K562 (cell line): Measurements from ENCODE around the gene LRRC4C. TPM values are rescaled to one million over a fixed set of nuclear protein-coding genes. Genes with fewer than 3 reads are reported as not detected.

ENCODE experiments used
- ATAC-seq: fragments of 200-7000 bp; cut with Tn5 transposase; 3 replicates; pipeline ENCODE4 v1.9.1; 2020; ENCODE audit warnings: moderate library complexity
- BruUV-seq: library from RNA; stranded (reverse); fragments of 400-500 nt; replicated peaks from 2 replicates; lab custom pipeline; 2021; lab: Mats Ljungman, UMichigan
- CTCF ChIA-PET: fragments of 300-600 bp; formaldehyde crosslinking; extraction: SDS; loops from one replicate; lab custom pipeline; 2021; ENCODE audit warnings: low intra/inter-chr PET ratio; lab: Yijun Ruan, JAX
- POLR2A ChIA-PET: fragments of 300-600, 350-650 bp; sonication (Branson Sonifier 250); formaldehyde crosslinking; extraction: SDS; loops from one replicate; lab custom pipeline; 2021; ENCODE audit warnings: antibody characterized with exemption, inconsistent platforms; lab: Yijun Ruan, JAX
- DNase-seq, 4 experiments: peaks; one replicate each; pipeline versions ENCODE4 v3.0.0 to v3.0.0-alpha.2; 2011 to 2018; ENCODE audit warnings: low spot score in 3 of 4, mixed read lengths in 3 of 4; ENCODE audit errors: extremely low read depth in 1 of 4
- FAIRE-seq: peaks from 2 replicates; lab custom pipeline; 2011; peaks lifted over from hg19 to GRCh38; lab: Jason Lieb, UNC
- H2AFZ ChIP-seq: 2 replicates; pipeline ENCODE4 v1.6.0; 2011; ENCODE audit warnings: low read depth, low read length, control low read depth, inconsistent platforms
- H3K27ac ChIP-seq: fragments of 200-600 bp; 3 replicates; pipeline ENCODE4 v1.8.0; 2011; ENCODE audit warnings: low read depth, mild to moderate bottlenecking, control low read depth, inconsistent platforms, low read length, moderate library complexity, mixed read lengths; ENCODE audit errors: extremely low read depth
- H3K27me3 ChIP-seq, 2 experiments: fragments of 300-600 bp in 1 of 2; 2 replicates in 1 of 2; 3 replicates in 1 of 2; pipeline versions ENCODE4 v1.6.0 to v1.8.0; 2011; ENCODE audit warnings: inconsistent platforms in 2 of 2, low read length in 2 of 2, mild to moderate bottlenecking in 1 of 2, mixed read lengths in 1 of 2, moderate library complexity in 1 of 2; ENCODE audit not compliant: control insufficient read depth in 2 of 2, insufficient read depth in 2 of 2
- H3K36me3 ChIP-seq: fragments of 300-600 bp; 3 replicates; pipeline ENCODE4 v1.8.0; 2011; ENCODE audit warnings: mild to moderate bottlenecking, low read length, inconsistent platforms; ENCODE audit not compliant: control insufficient read depth, insufficient read depth
- H3K4me1 ChIP-seq, 2 experiments: fragments of 200-600 bp in 1 of 2; replicated peaks in 1 of 2; 2 replicates in 1 of 2; 3 replicates in 1 of 2; pipeline versions ENCODE4 v1.5.1 to v1.8.0; 2011; ENCODE audit warnings: inconsistent platforms in 2 of 2, low read length in 2 of 2, mild to moderate bottlenecking in 1 of 2, mixed read lengths in 1 of 2, moderate library complexity in 1 of 2; ENCODE audit not compliant: control insufficient read depth in 2 of 2, insufficient read depth in 2 of 2
- H3K4me2 ChIP-seq: 2 replicates; pipeline ENCODE4 v1.6.1; 2011; ENCODE audit warnings: low read length, control low read depth, inconsistent platforms, mixed read lengths; ENCODE audit not compliant: insufficient read depth
- H3K4me3 ChIP-seq: fragments of 200-600 bp; sonication (generic), shearing (Covaris generic); 2 replicates; pipeline ENCODE4 v1.5.1; 2016; ENCODE audit warnings: control low read depth, inconsistent platforms
- H3K79me2 ChIP-seq: fragments of 200-600 bp; 3 replicates; pipeline ENCODE4 v1.8.0; 2011; ENCODE audit warnings: low read length, inconsistent platforms; ENCODE audit not compliant: control insufficient read depth, insufficient read depth
- H3K9ac ChIP-seq, 2 experiments: 2 replicates each; pipeline versions ENCODE4 v1.6.0 to v1.6.1; 2011; ENCODE audit warnings: low read depth in 2 of 2, low read length in 2 of 2, control low read depth in 1 of 2, inconsistent platforms in 1 of 2, mild to moderate bottlenecking in 1 of 2, mixed read lengths in 1 of 2; ENCODE audit not compliant: insufficient read depth in 1 of 2
- H3K9me1 ChIP-seq: one replicate; pipeline ENCODE4 v1.6.0; 2011; ENCODE audit warnings: inconsistent platforms, mild to moderate bottlenecking, low read length, moderate library complexity; ENCODE audit not compliant: control insufficient read depth, insufficient read depth
- H3K9me3 ChIP-seq: replicated peaks from 2 replicates; pipeline ENCODE4 v1.5.1; 2011; ENCODE audit warnings: low read depth, low read length, inconsistent platforms; ENCODE audit not compliant: control insufficient read depth, insufficient read depth
- H4K20me1 ChIP-seq: replicated peaks from 2 replicates; pipeline ENCODE4 v1.6.1; 2011; ENCODE audit warnings: low read length, inconsistent platforms, mixed read lengths; ENCODE audit not compliant: control insufficient read depth, insufficient read depth
- CREBBP ChIP-seq: IDR thresholded peaks from one replicate; pipeline ENCODE4 v1.6.1; 2012; ENCODE audit warnings: low read depth, mild to moderate bottlenecking, control low read depth, inconsistent platforms, low read length
- MBD1 ChIP-seq: fragments of 250-450 bp; sonication (Bioruptor Pico); IDR thresholded peaks from 2 replicates; pipeline ENCODE4 v1.8.0; 2022; ENCODE audit warnings: inconsistent platforms
- MEF2D ChIP-seq: conservative IDR thresholded peaks from 2 replicates; pipeline ENCODE4 v1.6.1; 2016; ENCODE audit warnings: low read depth, missing genetic modification characterization, missing compliant biosample characterization
- MYBL2 ChIP-seq, 2 experiments: fragments of 450-650 bp in 1 of 2; sonication (generic) in 1 of 2; formaldehyde crosslinking in 1 of 2; IDR thresholded peaks; 2 replicates each; pipeline versions ENCODE4 v1.6.1 to v1.8.1; 2017 to 2022; ENCODE audit warnings: borderline replicate concordance in 1 of 2, inconsistent platforms in 1 of 2, low read depth in 1 of 2, mild to moderate bottlenecking in 1 of 2, missing genetic modification reagents in 1 of 2, moderate library complexity in 1 of 2
- NCOA2 ChIP-seq, 2 experiments: fragments of 450-650 bp; IDR thresholded peaks; 2 replicates each; pipeline ENCODE4 v1.6.1; 2018; ENCODE audit warnings: mild to moderate bottlenecking in 2 of 2, moderate library complexity in 1 of 2; ENCODE audit not compliant: partially characterized antibody in 2 of 2
- PHTF2 ChIP-seq: fragments of 250-450 bp; sonication (Bioruptor Pico); IDR thresholded peaks from 2 replicates; pipeline ENCODE4 v1.5.0; 2021; ENCODE audit warnings: mild to moderate bottlenecking
- SOX6 ChIP-seq: fragments of 450-650 bp; IDR thresholded peaks from 2 replicates; pipeline ENCODE4 v1.6.1; 2014; ENCODE audit warnings: mild to moderate bottlenecking
- SREBF2 ChIP-seq: sonication (generic); formaldehyde crosslinking; IDR thresholded peaks from 2 replicates; pipeline ENCODE4 v1.4.0; 2020; ENCODE audit warnings: mild to moderate bottlenecking, missing genetic modification reagents
- ZNF280A ChIP-seq: fragments of 450-650 bp; IDR thresholded peaks from 2 replicates; pipeline ENCODE4 v1.6.1; 2018; ENCODE audit warnings: mild to moderate bottlenecking, low read depth; ENCODE audit not compliant: partially characterized antibody
- ZNF717 ChIP-seq: fragments of 250-450 bp; sonication (Bioruptor Pico); IDR thresholded peaks from 2 replicates; pipeline ENCODE4 v1.5.0; 2021
- WGBS: fragments of 100-300 bp; shearing (Covaris generic); methylation state at CpG from one replicate; pipeline ENCODE4 v1.1.6; 2016; ENCODE audit warnings: low coverage, mixed read lengths; ENCODE audit not compliant: insufficient coverage; ENCODE audit errors: missing lambda C conversion rate; 5-methylcytosine and 5-hydroxymethylcytosine counted together
- in situ Hi-C: fragments of 300-500 bp; cut with MboI; formaldehyde crosslinking; loops from 4 replicates; pipeline ENCODE4 v1.15.0; 2018; ENCODE audit warnings: inconsistent platforms, mixed read lengths
- intact Hi-C: fragments of 100-400 bp; cut with micrococcal nuclease; formaldehyde crosslinking; loops from 2 replicates; pipeline ENCODE4 v1.14.2; 2022
- polyA plus RNA-seq, 8 experiments: library from polyadenylated mRNA; depleted of rRNA in 4 of 8; stranded (reverse) in 5 of 8; unstranded in 3 of 8; fragments of >200 nt; fragmentation: Nextera tagmentation in 2 of 8; fragmentation: Illumina TruSeq in 1 of 8; extraction: Ambion mirVana in 2 of 8; extraction: Trizol in 1 of 8; gene quantifications; 2 replicates each; pipeline versions ENCODE4 v1.2.1 to v1.2.3, GENCODE V29; 2011 to 2014; ENCODE audit warnings: inconsistent platforms in 1 of 8, missing spikeins in 1 of 8
- total RNA-seq, 7 experiments: library from RNA; depleted of rRNA in 6 of 7; stranded (reverse); fragments of >200 nt in 6 of 7; fragmentation: Illumina TruSeq in 2 of 7; extraction: Trizol in 2 of 7; gene quantifications; 2 replicates each; pipeline versions ENCODE4 v1.2.1 to v1.2.3, GENCODE V29; 2011 to 2021; ENCODE audit warnings: low replicate concordance in 1 of 7

The LRRC4C gene
- total and polyA plus RNA-seq, 9 of the 15 experiments (the other 6 are each of a cell fraction or from before 2014, with no cell fraction given): not detected

GRCh38 chr11:41018224-41018623 is 441.2 kb downstream of the LRRC4C start (continued):
- no peak for TF ChIP-seq MBD1
- no peak for TF ChIP-seq SREBF2 (CRISPR knock-in tag)

- no peaks in the 10 kb centered on the region; the same call in 1 of the 2 replicates for H3K9me3 ChIP-seq
- intact Hi-C loops: no loop called here
- H3K27ac ChIP-seq: no peak overlapping the region
- POLR2A ChIA-PET: interaction anchor here (1.0 kb wide), 1 partner anchor 9 kb away, joined by 5 read pairs; no protein-coding TSS in a partner anchor
- no peaks in the 10 kb centered on the region for H4K20me1 ChIP-seq
- H3K9ac ChIP-seq: no peak overlapping the region
- no peaks in the 10 kb centered on the region for H3K4me1 ChIP-seq
- H3K27me3 ChIP-seq: no peaks in the 10 kb centered on the region
- in situ Hi-C loops: no loop called here
- ATAC-seq (no peak), DNase-seq (no peak), FAIRE-seq (no peak)
- H3K4me2 ChIP-seq: no peak overlapping the region
- TF ChIP-seq SOX6: no peak
- no peak for TF ChIP-seq NCOA2 (IDR thresholded peaks at IDR 0.05; ENCODE audit: partially characterized antibody in 2 of 2)
- TF ChIP-seq ZNF280A: no peak
- no peak for TF ChIP-seq MEF2D (tag)
- no peak for TF ChIP-seq ZNF717 (CRISPR knock-in tag)
- TF ChIP-seq MYBL2 (IDR thresholded peaks at IDR 0.05; ENCODE audit: low read depth): no peak
- no peak for TF ChIP-seq MYBL2 (CRISPR knock-in tag; IDR thresholded peaks at IDR 0.05; ENCODE audit: borderline replicate concordance)
- TF ChIP-seq CREBBP: no peak
- no peak for TF ChIP-seq PHTF2 (CRISPR knock-in tag)
- H2AFZ ChIP-seq: no peak overlapping the region
- H3K36me3 ChIP-seq: no peaks in the 10 kb centered on the region
- H3K9me1 ChIP-seq: no peaks in the 10 kb centered on the region
- no peak overlapping the region for H3K4me3 ChIP-seq
- CTCF ChIA-PET: no interaction called here
- H3K79me2 ChIP-seq: no peaks in the 10 kb centered on the region
- 0% methylated on average over 2 of the region's 2 CpGs for WGBS
- BruUV-seq: no TSS peak
Measured at GRCh38 chr11:41010361-41011050, 448.9 kb downstream of the LRRC4C start.
